Erythroblast (primary cell): ENCODE results near the gene MGLL.

ENCODE experiments used
- GATA1 ChIP-seq: IDR thresholded peaks from 2 replicates; pipeline ENCODE4 v1.6.1; 2011; ENCODE audit warnings: low read depth, mild to moderate bottlenecking, control low read depth, low read length, moderate library complexity
- POLR2A ChIP-seq: IDR thresholded peaks from 2 replicates; pipeline ENCODE4 v1.6.1; 2011; ENCODE audit warnings: mild to moderate bottlenecking, low read length

GRCh38 chr3:127787071-127787490 lies 35.2 kb downstream of the MGLL start:
- TF ChIP-seq POLR2A (no peak), GATA1 (no peak)
